NCI-H2081 (cell line): ENCODE data around the gene SUPV3L1.
A peak's percentile ranks its signal among the peaks of the same experiment; 100 is the strongest.
"Not testable (repeated sequence)": the region's sequence is repeated elsewhere in the genome, so short reads cannot be mapped to it uniquely, and the experiment has no call there.

Experiments used
- DNase-seq, 2 experiments: peaks; one replicate each; lab custom pipeline; 2025; lab: John Stamatoyannopoulos, UW

SUPV3L1 gene

DNA sequence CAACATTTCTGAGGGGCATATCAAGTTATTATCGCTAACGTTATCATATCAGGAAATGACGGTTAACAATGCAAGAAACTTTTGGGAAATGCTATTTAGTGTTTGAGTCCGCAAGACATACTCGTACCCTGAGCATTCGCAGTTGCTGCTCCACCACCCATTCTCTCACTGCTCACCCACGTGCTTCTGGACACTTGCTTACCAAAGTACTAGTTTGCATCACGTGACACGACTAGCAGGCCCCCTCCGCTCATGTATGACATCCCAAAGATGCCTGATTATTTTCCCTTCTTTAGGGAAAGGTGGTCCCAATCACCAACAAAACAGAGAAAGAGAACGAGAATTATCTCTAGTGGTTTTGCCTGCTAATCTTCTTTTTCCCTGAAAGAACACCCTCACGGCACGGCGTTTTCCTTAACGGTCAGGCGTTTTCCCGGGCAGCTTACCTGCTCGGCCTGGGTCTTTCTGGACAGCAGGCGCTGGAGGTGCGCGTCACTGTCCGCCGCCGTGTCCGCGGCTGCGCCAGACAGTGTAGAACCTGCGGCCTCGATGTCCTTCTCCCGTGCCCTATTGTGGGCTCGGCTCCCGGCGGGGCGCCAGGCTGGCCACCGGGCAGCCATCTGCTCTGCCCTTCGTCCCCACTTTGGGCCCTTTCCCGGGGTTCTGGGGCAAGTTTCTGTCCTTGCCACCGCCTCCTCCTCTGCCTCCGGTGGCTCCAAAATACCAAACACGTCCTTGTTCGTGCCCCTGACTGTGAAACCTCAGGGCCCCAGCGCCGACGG, at the start of gene SUPV3L1:
Gene SUPV3L1 (plus strand): TSS at position 492 of the 782 bp plus-strand sequence. CDS start 58 bp downstream, at position 550.
- DNase-seq = peak; percentile 82 to 92

DNA sequence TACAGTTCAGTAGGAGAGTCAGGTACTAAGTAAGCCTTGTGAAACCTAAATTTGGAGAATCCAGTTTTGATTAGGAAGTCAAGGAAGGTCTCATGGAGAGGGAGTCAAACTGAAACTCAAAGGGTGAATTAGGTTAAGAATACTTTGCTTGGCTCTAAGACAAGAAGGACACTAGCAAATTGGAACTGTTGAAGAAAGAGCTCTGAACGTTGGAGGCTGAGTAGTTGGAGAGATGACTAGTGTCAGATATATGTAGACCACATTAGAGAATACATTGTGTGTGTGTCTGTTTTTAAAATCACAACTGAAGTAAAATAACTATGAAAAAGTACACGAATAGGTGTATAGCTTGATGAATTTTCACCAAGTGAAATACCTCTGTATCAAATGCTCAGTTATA, 49.8 kb upstream of the SUPV3L1 start:
- DNase-seq = no peak

DNA sequence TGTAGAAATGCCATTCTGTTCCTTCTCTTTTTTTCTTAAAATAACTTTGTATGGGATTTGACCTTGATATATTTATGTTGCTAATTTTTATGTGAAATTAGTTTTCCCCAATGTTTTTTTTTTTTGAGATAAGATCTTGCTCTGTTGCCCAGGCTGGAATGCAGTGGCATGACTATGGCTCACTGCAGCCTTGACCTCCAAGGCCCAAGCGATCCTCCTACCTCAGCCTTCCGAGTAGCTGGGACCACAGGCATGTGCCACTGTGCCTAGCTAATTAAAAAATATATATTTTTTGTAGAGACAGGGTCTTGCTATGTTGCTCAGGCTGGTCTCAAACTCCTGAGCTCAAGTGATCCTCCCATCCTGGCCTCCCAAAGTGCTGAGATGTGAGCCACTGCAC, 40.1 kb upstream of the SUPV3L1 start:
- DNase-seq = no peak

DNA sequence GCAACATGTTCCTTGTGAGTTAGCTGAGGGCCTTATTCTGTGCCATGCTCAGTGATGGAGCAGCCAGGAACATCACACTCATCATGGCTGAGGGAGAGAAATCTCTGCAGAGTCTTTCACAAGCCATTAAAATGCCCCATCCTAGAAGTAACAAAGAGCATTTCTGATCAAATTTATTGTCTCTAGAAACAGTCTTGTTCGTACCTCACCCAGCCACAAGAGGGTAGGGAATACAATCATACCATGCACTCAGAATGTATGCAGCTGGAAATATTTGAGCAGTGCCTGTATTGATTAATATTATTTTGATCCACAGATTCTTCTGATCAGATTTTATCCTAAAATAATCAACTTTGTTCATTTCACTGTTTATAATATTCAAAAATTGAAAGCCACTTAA, 38.7 kb upstream of the SUPV3L1 start:
- DNase-seq = no peak

DNA sequence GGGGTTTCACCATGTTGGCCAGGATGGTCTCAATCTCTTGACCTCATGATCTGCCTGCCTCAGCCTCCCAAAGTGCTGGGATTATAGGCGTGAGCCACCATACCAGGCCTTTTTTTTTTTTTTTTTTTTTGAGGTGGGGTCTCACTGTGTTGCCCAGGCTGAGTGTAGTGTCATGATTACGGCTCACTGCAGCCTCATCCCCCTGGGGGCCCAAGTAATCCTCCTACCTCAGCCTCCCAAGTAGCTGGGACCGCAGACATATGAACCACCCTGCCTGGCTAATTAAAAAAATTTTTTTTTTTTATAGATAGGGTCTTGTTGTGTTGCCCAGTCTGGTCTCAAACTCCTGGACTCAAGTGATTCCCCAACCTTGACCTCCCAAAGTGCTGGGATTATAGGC, 38.0 kb upstream of the SUPV3L1 start:
- not testable (repeated sequence) for DNase-seq

DNA sequence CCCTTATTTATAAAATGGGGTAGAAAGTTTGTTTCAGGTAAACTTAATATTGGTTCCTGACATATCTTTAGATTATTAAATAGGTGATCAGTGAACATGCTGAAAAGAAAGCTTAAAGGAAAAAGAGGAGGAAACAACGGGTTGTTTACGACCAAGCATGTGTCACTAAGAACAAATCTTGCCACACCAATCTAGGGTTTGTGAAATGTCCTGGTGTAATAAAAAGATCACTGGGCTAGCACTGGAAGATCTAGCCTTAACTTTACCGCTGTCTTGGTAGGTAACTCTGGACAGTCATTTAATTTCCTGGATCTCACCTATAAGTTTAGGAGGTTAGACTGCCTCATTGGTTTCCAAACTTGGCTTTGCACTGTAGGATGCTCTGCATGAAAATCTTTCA, 37.1 kb upstream of the SUPV3L1 start:
- DNase-seq = no peak

DNA sequence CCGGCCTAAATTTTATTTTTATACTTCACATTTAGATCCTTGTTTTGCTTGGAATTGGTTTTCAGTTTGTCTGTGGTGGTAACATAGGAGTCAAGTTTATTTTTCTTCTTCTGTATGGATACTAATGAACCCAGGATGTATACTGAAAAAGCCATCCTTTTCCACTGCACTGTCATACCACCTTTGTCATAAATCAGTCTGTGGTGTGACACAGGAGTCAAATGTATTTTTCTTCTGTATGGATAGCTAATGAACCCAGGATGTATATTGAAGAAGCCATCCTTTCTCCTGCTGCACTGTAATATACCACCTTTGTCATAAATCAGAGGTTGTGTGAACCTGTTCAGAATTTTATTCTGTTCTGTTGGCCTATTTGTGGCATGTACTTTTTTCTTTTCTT, 34.7 kb upstream of the SUPV3L1 start:
- DNase-seq = no peak

DNA sequence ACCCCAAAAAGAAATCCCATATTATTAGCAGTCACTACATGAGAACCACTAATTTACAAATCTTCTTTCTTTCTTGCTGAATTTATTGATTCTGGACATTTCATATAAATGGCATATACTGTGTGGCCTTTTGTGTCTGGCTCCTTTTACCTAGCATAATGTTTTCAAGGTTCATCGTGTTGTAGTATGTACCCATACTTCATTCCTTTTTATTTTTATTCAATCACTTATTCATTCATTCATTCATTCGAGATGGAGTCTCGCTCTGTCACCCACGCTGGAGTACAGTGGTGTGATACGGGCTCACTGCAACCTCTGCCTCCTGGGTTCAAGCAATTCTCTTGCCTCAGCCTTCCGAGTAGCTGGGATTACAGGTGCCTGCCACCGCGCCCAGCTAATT, 34.2 kb upstream of the SUPV3L1 start:
- no peak for DNase-seq

DNA sequence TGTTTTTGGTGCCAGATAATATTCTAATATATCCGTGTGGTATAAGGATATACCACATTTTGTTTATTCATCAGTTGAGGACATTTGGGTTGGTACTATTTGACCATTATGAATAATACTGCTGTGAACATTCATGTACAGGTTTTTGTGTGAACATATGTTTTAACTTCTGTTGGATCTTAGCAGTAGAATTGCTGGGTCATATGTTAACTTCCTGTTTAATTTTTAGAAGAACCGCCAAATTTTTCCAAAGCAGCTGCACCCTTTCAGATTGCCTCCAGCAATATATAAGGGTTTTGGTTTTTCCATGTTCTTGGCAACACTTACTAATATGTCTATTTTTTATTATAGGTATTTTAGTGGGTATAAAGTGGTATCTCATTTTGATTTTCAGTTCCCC, 33.3 kb upstream of the SUPV3L1 start:
- no peak for DNase-seq

DNA sequence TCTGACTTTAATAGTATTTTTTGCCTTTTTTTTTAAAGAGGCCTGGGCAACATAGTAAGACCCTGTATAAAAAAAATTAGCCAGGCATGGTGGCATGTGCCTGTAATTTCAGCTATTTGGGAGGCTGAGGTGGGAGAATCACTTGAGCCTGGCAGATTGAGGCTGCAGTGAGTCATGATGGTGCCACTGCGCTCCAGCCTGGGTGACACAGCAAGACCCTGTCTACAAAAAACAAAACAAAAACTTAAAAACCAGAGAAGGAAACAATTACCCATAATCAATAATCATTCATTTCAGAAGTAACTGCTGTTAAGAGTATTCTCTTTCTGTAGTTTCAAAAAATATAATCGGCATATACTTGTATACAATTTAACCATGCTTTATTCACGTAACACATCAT, 28.1 kb upstream of the SUPV3L1 start:
- DNase-seq = no peak

DNA sequence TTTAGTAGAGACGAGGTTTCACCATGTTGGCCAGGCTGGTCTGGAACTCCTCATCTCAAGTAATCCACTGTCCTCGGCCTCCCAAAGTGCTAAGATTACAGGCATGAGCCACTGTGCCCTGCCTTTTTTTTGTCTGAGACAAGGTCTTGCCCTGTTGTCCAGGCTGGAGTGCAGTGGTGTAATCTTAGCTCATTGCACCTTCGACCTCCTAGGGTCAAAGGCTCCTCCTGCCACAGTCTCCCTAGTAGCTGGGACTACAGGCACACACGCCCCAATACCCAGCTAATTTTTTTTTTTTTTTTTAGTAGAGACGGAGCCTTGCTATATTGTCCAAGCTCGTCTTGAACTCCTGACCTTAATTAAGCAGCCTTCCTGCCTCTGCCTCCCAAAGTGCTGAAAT, 26.8 kb upstream of the SUPV3L1 start:
- no peak for DNase-seq

DNA sequence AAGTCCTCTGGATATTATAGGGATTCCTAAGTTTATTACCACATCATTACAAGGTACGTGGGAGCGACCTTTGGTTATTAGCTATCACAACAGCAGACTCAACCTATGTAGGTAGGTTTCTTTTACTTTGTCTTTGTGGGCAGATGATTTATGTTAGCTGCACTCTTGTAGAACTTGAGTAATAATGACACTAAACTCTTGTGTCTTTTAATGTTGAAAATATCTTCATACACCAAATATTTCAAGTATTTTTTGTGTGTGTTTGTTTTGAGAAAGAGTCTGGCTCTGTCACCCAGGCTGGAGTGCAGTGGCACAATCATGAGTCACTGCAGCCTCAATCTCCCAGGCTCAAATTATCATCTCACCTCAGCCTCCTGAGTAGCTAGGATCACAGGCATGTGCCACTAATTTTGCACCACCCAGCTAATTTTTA, 19.2 kb upstream of the SUPV3L1 start:
- no peak for DNase-seq

DNA sequence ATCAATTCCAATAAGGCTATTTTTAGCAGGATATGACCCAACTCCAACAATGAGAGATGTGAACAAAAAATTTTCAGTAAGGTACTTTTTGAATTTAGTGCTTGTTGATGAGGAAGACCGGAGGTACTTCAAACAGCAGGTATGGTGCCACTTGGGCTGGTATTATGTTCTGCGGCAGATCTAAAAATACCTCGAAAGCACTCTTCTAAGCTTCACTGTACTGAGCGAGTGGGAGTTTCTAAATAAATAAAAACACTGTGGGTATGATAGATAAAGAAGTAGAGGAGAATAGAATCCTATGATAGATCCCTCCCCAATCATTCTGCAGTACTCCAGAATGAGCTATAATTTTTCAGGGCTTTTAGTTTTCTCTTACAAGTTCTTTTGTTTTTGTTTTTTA, 11.5 kb upstream of the SUPV3L1 start:
- DNase-seq = no peak

DNA sequence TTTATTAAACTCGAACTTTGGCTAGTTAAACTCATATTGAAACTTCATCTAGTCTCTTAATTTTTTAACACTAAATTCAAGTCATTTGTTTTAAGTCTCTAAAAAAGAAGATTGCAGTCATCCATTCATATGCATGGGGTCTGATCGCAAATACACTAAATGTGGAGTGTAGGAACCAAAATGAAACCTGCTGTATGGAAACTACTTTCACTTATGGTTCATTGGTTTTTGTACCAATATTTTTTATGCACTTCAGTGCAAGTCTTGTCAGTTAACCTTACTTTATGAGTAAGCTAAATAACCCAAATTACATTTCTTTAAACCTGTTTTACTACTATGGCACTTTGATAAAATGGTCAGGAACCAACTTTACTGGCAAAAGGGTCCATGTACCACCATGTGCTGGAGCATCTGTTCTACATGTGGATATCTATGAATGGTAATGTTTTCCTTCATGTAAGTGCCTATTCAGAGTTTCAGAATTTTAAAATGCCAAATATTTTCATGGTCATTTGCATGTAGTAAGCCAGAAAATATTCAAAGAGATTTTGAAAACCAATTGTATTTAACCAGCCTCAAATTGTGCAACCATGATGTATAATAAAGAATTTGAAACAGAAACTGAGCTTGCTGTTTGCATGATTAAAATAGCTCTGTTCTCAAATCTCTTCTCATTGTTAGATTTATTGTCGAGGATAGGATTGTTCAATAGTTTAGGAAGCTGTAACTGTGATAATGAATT, 7.6 kb upstream of the SUPV3L1 start:
- no peak for DNase-seq

DNA sequence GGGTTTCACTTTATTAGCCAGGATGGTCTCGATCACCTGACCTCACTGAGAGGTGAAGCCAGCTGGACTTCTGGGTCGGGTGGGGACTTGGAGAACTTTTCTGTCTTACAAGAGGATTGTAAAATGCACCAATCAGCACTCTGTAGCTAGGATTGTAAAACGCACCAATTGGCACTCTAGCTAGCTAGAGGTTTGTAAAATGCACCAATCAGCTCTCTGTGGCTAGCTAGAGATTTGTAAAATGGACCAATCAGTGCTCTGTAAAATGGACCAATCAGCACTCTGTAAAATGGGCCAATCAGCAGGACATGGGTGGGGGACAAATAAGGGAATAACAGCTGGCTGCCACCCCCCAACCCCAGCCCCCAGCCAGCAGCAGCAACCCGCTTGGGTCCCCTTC, 4.7 kb upstream of the SUPV3L1 start:
- DNase-seq = not testable (repeated sequence)

DNA sequence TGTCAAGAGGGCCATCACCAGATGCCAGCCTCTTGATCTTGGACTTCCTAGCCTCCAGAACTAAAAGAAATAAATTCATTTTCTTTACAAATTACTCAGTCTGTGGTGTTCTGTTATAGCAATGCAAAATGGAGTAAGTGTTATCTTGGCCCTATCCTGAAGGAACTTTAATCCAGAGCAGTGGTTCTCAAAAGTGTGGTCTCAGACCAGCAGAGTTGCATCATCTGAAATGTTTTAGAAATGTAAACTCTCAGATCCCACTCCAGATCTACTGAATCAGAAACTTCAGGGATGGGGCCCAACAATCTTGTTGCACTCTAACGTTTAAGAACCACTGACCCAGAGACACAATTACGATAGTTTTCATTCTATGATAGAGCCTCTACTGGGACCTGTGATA, 3.2 kb upstream of the SUPV3L1 start:
- DNase-seq = no peak

DNA sequence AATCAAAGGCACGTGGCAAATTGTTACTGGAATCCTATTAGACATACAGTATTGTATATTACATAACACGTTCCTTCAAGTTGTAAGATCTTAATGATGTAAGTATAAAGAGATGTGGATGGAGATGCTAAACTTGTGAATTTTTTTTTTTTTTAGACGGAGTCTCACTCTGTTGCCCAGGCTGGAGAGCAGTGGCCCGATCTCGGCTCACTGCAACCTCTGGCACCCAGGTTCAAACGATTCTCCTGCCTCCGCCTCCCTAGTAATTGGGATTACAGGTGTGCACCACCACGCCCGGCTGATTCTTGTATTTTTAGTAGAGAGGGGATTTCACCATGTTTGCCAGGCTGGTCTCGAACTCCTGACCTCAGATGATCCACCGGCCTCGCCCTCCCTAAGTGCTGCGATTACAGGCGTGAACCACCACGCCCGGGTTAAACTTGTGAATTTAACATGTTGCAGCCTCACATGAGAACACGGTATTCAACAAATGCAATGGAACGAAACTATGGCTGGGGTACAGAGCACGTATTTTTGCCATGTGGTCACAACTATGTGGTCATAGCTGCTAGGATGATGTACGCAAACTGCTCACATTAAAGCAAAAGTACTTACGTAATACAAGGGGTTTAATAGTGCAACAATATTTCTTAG, 818 bp upstream of the SUPV3L1 start:
- peak in 1 of 2 experiments; percentile 31 for DNase-seq

DNA sequence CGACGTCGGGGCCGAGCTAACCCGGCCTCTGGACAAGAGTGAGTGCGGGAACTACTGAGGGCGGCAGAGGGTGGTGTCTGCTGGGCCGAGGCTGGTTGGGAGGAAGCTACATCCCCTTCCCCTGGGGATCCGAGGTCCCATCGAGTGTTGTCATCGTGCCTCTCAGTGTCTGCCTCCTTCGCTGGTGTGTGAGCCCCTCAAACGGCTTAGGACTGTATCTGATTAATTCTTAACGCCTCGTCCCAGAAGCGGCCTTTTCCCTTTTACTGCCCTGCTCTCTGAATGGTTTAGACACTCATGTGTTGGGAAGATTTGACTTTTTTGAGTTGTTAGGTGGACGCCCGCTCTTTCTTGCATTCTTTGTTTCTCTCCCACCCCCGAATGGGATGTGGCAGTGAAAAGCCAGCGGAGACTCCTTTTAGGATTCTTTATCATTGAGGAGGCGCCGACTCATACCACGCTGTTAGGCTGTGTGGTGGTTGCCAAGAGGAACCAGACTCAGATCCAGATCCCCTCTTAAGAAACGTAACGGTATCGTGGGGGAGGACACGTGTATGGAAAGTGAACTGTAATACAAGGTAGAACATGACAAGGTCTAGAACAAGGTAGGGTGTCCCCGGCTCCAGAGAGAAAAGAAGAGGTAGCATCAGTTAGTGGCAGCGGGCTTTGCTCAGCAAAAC, 631 bp downstream of the SUPV3L1 start:
- no peak for DNase-seq

DNA sequence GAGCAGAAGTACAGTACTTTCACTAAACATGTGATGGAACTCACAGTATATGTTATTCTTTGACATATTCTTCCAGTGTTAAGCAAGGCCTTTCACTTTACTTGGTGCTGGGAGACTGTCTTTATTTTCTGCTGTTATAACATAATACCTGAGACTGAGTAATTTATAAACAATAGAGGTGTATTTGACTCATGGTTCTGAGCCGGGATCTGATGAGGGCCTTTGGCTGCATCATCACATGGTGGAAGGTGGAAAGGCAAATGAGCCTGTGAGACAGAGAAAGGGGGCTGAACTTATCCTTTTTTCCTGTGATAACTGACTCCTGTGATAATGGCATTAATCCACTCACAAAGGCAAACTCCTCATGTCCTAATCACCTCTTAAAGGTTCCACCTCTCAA, 1.4 kb downstream of the SUPV3L1 start:
- DNase-seq = no peak

DNA sequence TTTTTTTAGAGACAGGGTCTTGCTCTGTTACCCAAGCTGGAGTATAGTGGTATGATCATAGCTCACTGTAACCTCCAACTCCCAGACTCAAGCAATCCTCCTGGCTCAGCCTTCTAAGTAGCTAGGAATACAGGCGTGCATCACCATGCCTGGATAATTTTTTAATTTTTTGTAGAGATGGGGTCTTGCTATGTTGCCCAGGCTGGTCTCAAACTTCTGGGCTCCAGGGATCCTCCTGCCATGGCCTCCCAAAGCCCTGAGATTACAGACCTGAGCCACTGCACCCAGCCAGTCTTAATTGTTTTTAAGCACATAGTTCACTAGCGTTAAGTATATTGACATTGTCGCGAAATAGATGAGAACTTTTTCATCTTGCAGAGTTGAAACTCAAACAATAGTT, 2.0 kb downstream of the SUPV3L1 start:
- no peak for DNase-seq

DNA sequence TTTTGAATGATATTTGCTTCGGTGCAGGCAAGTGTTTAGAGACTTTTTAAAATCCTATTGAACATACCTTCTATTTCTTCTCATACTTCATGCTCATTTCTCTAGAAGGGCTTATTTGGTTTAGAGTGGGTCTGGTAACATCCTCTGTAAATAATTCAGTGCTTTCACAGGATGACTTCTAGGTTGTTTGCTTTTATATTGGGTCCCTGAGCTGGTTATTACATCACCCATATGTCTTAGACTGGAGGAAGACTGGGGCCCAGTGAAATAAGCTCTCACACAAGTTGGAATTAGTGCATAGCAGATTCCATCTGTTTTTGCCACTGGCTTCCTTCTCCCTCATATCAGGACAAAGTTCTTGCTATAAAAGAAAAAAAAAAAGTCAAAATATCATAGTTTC, 6.5 kb downstream of the SUPV3L1 start:
- DNase-seq = no peak

DNA sequence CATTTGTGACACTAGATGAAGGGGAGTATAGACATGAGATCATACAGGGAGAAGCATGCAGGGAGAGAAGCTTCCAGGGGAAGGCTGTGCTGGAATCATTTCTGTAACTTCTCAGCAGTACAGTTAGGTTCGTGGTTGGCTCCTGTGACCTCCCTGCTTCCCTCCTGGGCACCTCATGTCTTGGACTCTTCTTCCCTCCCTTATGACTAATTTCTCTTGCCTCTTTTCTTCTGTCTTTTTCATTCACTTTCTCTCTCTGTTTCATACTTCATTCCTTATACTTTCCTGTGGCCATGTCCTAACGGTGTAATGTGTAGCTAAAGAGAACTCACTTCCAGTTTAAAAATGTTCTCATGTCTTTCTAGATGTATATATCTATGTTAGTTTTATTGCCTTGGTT, 21.0 kb downstream of the SUPV3L1 start:
- DNase-seq = no peak
